GM21528 (cell line): ENCODE measurements around the gene MAPK12.

ENCODE experiments used
- ATAC-seq: cut with Tn5 transposase; IDR thresholded peaks from one replicate; pipeline ENCODE4 v1.9.1; 2021; ENCODE audit warnings: mild to moderate bottlenecking, moderate library complexity; ENCODE audit not compliant: unreplicated experiment, low FRiP score

The MAPK12 gene

DNA sequence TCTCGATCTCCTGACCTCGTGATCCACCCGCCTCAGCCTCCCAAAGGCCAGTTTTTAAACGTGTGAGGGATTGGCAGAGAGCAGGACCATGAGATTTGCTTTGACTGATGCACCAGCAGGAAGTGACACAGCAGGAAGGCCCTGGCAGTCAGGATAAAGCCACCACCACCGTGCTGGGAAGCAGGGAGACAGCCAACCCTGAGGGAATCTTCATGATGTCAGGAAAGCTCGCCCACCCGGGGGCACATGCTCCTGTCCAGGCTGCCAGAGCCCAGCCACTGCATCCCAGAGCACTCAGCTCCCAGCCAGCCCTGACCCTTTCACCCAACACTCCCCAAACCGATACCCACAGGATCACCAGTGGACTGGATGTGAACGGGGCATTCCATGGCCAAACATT lies 22.7 kb downstream of the MAPK12 start:
- ATAC-seq: no peak

DNA sequence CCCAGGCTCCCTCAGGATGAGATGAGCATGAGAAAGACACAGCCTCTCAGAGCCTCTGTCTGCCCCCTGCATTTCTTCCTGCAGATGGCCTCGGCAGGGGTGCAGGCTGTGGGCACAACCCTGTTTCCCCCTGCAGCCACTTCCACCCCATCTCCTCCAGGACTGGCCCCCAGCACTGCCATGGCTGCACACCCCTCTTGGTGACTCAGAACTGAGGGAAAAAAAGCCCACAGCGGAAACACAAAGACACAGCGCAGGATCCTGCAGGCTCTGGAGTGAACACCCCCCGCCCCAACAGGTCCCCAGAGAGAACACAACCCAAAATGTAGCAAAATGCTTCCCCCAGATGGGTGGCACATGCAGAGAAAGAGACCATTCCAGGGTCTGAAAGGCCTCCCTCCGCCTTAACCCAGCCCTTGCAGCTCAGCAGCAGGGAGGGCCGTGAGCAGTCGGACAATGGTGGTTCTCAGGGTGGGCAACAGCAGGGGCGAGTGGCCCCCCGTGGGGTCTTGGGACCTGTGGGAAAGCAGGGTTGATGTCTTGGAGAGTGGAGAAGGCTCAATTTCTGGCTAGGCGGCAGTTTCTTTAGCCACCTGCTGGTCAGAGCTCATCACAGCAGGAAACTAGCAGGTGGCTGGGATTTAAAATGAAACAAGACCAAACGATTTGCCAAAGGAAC lies 24.6 kb downstream of the MAPK12 start:
- ATAC-seq: no peak

DNA sequence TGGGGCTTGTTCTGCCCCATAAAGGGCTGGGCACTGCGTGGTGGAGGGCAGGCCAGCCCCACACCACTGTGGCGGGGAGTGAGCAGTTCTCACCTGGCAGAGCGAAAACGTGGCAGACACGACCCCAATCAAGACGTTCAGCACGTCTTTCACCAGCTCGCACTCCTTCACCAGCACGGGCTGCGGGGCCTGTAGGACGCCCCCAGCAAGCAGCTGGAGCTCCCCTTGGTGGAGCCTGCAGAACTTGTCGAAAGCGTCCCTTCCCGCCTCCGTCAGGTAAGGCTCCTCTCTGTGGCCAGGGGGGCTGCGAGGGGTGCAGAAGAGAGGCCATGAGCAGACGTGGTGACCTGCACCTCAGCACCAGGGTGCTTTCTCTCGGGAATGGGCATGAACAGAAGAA lies 28.3 kb downstream of the MAPK12 start:
- no peak for ATAC-seq

DNA sequence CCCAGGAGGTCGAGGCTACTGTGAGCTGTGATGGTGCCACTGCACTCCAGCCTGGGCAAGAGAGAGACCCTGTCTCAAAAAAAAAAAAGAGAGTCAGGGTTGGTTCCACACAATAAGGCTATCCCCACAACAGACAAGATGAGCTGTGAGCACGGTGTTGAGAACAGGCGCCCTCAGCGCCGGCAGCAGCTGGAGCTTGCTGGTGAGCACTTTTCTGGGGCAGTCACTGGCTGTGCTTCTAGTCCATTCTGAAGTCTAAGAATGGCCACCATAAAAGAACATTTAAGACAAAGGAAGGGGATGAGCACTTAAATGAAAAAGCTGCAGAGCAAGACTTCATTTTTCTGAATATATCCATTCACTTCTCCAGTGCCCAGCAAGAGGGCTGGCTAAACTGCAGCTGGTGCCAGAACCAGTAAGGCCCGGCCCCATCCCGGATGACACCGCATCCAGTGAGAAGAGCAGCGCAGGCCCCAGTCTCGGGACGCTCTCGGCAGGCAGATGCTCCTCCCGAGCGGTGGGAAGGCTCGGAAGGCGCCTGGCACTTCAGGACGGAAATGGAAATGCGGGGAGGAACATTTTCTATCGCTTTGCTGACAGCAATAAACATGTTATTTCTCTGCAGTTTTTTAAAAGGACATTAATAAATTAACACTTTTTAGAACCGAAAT lies 28.9 kb downstream of the MAPK12 start:
- no peak for ATAC-seq

DNA sequence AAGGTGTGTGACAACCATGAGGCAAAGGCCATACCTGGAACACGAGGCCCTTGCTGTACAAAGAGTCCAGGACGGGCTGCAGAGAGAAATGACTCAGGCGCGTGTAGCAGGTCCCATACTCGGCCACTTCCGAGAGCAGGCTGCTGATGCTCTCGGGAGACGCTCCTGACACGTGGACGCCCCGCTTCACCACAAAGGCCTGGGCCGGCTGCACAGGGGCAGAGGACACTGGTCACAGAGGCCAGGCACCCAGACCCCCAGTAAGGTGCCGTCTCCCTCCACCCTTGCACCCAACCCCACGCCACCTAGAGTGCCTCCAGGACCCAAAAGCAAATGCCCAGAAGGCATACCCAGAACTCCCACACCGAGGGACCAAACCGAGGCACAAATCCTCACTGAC lies 32.1 kb downstream of the MAPK12 start:
- ATAC-seq: no peak

DNA sequence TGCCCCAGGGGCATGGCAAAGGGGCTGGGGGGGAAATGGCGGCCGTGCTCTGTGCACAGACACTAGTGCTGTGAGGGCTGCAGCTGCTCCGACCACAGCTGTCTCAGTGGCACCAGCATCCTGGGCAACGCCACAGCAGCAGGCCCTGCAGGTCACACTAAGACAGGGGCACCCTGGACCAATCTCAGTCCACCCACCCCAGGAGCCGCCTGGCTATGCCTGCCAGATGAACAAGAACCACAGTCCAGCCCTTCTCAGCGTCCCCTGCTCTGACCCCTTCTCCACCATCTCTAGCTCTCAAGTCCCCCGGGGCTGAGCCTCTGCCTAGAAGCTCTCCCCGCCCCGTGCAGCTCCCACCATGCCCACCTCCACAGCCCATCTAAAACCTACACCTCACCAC lies 33.1 kb downstream of the MAPK12 start:
- no peak for ATAC-seq

DNA sequence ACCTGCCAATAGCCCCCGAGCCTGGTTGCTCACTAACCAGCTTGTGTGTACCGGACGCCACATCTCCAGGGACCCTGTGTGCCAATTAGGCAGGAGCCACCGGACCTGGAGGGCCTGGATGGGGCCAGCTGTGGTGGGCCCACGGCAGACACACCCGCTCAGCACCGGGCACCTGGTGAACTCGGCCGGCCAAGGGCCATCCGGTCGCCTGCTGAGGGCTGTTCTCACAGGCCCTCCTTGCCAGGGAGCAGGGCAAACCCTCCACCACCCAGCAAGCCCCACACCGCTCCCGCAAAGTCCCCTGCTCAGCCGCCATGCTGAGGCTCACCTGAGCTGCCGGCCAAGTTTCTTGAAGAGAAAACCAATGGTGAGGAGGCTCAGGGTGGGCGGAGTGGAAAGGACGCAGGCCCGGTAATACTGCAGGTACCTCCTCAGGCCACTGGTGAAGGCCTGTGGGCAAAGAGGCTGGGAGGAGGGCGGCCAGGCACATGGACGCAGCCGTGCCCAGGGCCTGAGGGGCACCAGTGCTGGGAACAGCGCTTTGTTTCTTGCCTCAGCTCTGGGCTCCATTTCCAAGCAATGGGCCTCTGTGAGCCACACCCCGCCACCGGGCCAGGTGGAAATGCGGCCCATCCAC lies 33.8 kb downstream of the MAPK12 start:
- ATAC-seq: no peak

DNA sequence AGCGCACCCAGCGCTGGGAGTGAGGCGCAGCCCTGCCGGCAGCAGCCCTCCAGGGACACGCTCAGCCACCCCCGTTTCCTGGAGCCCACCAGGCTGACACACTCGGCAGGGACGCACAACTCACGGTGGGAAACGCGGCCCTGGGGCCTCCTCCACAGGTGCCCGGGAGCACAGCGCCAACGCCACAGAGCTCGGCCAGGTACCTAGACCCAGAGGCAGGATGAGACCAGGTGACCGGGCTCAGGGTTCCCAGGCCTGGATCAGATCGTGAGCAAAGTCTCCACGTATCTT lies 34.7 kb downstream of the MAPK12 start:
- no peak for ATAC-seq

DNA sequence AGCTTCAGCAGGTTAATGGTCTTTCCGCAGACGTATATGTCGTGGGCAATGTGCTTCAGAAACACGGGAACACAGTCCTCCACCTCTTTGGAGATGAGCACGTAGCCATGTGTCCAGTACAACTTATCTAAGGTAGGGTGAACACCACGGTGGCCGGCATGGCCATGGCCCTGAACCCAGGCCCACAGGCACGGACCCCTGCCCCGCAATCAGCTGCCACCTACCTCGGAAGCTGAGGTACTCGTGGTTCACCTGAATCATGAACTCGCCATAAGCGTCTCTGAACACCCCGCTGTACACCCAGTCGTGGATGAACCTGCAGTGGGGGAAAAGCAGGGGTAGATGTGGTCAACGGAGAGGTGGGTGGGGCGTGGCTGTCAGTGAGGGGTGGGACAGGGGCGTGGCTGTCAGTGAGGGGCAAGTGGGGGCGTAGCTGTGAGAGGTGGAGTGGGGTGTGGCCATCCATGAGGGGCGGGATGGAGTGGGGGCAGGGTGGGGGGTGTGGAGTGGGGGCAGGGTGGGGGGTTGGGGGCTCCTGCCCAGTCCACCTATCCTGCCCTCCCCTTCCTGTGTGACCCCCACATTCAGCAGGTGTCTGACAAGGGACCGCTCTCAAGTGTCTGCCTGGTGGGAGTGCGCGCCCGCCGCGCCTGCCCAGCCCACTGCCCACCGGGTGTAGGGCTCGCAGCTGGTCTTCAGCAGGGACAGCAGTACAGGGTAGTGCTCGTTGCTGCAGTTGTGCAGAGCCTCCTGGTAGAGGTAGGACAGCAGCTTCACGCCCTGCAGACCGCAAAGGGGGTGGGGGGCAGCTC lies 35.2 kb downstream of the MAPK12 start:
- no peak for ATAC-seq

DNA sequence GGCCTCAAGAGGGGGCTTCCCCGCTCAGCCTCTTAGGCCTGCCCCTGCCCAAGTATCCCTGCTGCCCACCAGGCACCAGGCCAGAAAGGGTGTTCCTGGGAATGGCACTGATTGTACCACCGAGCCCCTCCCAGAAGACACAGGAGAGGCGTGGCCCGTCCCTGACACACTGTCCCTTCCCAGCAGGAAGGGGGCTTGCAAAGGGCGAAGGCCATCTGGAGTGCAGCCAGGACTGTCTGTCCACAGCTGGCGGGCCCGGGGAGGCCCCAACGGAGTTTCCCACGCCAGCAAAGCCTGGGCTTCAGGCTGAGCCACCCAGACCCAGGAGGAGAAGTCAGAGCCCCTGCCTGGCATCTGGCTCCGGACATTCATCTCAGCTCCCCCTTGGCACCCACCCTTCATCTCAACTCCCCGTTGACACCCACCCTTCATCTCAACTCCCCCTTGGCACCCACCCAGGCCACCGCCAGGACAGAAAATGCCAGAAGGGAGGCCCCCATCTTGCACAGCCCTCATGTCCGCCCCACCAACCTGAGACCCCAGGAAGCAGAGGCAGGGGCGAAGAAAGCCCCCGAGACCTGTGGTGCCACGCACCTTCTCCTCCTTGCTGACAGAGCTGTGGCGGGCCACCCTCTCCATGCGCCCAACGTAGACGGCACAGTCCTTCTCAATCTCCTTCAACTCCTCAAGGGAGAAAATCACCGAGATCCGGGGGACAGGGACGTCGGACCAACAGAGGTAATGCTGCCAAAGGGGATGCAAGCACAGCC lies 36.1 kb downstream of the MAPK12 start:
- no peak for ATAC-seq

DNA sequence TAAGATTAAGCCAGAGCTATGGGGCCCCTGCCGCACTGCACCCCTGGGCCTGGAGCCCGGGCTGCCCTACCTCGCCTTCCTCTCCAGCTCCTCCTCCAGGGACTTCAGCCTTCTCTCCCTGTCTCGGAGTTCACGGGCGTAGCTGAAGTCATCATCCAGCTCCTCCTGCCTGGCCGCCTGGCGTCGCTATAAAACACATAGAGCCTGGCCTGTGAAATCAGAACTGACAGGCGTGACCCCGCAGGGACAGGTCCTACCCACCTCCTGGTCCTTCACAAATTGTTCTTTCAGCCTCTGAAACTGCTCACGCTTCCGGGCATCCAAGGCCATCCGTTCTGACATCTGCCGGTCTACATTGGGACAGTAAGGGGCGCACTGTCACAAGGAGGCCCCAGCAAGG lies 37.4 kb downstream of the MAPK12 start:
- ATAC-seq: no peak

DNA sequence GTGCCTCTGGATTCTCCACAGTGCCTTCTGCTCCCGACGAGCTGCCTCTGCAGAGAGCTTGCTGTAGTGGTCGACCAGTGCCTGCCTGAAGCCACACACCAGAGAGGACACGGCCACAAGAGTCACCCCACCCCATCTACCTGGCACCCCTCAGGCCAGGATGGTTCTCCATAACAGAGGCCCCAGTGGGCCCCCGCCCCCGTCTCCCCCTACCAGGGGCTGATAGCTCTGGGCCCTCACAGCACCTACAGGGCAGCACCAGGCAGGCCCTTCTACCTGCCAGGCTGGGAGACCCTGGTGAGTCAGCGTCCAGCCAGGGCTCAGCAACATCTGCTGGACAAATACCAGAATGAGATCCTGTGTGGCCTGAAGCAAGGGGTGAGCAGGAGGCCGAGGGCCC lies 39.0 kb downstream of the MAPK12 start:
- no peak for ATAC-seq

DNA sequence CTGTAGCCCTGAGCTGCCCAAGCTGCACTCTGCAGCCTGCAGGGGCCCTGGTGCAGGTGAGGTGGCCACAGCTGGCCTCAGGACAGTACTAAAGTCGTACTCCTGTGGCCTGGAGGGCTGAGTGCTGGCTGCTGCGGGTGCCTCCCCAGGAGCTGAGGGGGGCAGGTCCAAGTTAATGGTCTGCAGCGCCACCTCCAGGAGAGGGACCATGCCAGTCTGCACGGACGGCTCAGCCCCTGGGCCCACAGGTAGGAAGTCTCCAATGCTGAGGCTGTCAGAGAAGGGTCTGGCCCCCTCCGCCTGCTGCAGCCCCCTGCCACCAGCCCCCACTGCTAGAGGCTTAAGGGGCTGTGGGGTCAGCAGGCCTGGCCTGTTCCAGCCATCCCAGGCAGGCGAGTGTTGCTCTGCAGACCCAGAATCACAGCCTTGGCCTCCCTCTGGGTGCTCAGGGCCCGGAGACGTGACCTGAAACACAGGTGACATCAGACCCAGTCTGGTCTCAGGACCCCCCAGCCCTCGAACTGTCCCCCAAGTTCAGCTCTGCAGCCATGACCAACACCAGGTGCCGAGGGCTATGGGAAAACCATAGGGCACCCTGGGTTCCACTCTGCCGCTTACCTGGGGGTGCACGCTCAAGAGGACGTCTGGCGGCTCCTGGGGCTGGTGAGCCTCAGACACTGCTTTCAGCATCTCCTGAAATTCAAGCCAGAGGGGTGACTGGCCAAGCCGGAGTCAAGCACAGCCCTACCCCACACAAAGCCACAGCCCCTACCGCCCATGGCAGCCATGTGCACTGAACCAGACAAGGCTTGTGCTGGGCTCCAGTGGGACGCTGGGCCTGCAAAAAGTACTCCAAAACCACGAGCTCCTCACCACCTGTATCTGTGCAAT lies 39.8 kb downstream of the MAPK12 start:
- no peak for ATAC-seq

DNA sequence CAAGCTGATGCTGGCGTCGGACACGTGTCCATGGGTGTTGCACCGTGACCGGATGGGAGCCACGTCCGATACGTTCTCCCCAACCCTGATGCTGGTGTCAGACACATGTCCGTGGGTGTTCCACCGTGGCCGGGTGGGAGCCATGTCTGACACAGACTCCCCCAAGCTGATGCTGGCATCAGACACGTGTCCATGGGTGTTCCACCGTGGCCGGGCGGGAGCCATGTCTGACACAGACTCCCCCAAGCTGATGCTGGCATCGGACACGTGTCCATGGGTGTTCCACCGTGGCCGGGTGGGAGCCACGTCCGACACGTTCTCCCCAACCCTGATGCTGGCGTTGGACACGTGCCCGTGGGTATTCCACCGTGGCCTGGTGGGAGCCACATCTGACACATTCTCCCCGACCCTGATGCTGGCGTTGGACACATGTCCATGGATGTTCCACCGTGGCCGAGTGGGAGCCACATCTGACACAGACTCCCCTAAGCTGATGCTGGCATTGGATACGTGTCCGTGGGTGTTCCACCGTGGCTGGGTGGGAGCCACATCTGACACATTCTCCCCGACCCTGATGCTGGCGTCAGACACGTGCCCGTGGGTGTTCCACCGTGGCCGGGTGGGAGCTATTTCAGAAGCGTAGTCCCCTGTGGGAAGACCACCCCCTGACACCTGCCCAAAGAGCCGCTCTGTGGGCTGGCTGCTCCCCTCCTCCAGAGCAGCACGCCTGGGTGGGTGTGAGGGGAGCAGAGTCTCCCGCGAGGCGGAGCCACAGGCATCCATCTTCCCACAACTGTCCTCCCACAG lies 40.7 kb downstream of the MAPK12 start:
- no peak for ATAC-seq

DNA sequence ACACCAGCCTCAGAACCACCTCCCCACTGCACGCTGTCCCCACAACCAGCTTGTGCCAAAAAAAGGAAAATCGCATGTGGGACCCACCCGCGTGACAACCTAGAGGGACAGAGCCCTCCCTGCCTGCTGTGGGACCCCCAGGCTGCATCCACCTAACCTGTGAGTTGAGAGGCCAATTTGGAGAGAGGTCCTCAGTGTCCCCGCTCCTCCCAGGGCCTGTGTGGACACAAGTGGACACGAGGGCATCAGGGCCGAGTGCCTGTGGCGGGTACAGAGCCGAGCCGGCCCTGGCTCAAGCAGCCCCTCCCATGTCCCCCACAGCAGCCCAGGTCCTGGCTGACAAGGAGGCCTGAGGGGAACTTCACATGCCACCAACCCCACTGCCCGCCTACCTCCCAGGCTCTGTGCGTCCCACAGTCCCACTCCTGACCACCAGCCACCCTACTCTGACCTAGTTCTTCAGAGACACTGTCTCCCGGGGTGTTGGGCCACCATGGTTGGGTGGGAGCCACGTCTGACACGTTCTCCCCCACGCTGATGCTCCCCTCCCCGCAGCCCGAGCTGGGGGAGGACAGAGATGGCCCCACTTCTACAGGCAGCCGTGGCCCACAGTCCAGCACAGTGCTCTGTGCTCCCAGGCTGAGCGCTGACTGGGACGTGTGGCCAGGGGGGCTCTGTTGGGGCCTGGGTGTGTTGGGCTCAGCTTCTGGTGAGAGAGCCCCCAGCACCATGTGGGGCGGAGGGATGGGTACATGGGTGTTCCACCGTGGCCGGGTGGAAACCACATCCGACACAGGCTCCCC lies 41.5 kb downstream of the MAPK12 start:
- no peak for ATAC-seq

DNA sequence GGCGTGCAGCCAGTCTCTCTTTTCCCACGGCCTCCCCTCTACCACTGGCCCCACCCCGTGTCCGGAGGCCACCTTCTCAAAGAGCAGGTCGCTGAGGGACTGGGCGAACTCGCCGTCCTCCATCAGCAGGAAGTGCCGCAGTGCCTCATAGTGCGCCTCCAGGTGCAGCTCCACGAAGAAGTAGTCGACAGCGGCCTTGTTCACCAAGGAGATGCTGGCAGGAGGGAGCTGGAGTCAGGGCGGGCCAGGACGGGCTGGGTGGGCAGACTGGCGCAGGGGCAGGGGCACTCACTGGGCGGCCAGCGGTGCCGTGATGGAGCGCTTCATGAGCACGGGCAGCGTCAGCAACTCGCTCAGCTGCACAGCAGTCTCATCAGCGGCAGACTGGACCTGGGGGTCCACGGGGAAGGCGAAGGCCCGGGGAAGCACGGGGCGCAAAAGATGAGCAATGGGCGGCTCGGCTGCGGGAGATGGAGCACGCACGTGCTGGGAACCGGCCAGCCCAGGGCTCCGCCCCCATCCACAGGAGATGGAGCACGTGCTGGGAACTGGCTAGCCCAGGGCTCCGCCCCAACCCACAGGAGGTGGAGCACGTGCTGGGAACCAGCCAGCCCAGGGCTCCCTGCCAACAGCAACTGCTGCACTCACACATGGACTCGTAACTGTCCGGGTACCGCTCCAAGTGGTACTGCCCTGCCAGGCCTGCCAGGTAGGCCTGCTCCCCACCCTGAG lies 42.3 kb downstream of the MAPK12 start:
- ATAC-seq: no peak
